Islet of Langerhans (tissue), 1 donor: Measurements from ENCODE around the gene BRD7.

Source experiments
- FAIRE-seq: peaks from one replicate; lab custom pipeline; 2011; peaks lifted over from hg19 to GRCh38; lab: Jason Lieb, UNC

The BRD7 gene

GRCh38 chr16:50288920-50289319 is 79.9 kb downstream of the BRD7 start:
- FAIRE-seq = no peak

- FAIRE-seq = no peak
Measured at GRCh38 chr16:50288026-50288425, 80.8 kb downstream of the BRD7 start.

GRCh38 chr16:50286681-50287080 is 82.1 kb downstream of the BRD7 start:
- FAIRE-seq = no peak

GRCh38 chr16:50285406-50286003 is 83.3 kb downstream of the BRD7 start:
- no peak for FAIRE-seq

GRCh38 chr16:50284131-50284911 is 84.5 kb downstream of the BRD7 start:
- FAIRE-seq = no peak

GRCh38 chr16:50282955-50283631 is 85.7 kb downstream of the BRD7 start:
- no peak for FAIRE-seq

- FAIRE-seq = no peak
Measured at GRCh38 chr16:50282010-50282538, 86.7 kb downstream of the BRD7 start.

GRCh38 chr16:50281391-50282009 is 87.3 kb downstream of the BRD7 start:
- no peak for FAIRE-seq

GRCh38 chr16:50280932-50281331 is 87.9 kb downstream of the BRD7 start:
- no peak for FAIRE-seq

GRCh38 chr16:50279504-50279865 is 89.3 kb downstream of the BRD7 start:
- no peak for FAIRE-seq

- no peak for FAIRE-seq
Measured at GRCh38 chr16:50278251-50278650, 90.5 kb downstream of the BRD7 start.

- FAIRE-seq = no peak
Measured at GRCh38 chr16:50276801-50277555, 91.8 kb downstream of the BRD7 start.

GRCh38 chr16:50276326-50276640 is 92.5 kb downstream of the BRD7 start:
- FAIRE-seq = no peak

GRCh38 chr16:50275428-50276325 is 93.1 kb downstream of the BRD7 start:
- FAIRE-seq = no peak

- no peak for FAIRE-seq
Measured at GRCh38 chr16:50275098-50275415, 93.7 kb downstream of the BRD7 start.

GRCh38 chr16:50274326-50275097 is 94.3 kb downstream of the BRD7 start:
- FAIRE-seq = no peak

- no peak for FAIRE-seq
Measured at GRCh38 chr16:50273888-50274325, 94.9 kb downstream of the BRD7 start.

- no peak for FAIRE-seq
Measured at GRCh38 chr16:50273382-50273690, 95.5 kb downstream of the BRD7 start.

GRCh38 chr16:50272687-50273381 is 96.0 kb downstream of the BRD7 start:
- FAIRE-seq = no peak

GRCh38 chr16:50272111-50272571 is 96.6 kb downstream of the BRD7 start:
- no peak for FAIRE-seq
